Activated CD8-positive, alpha-beta memory T cell treated with anti-CD3 and anti-CD28 coated beads, Interleukin-2, amount 50 U/mL, for 1 hour (primary cell): ENCODE data around the gene KRT13.

Experiments
- DNase-seq: peaks from one replicate; pipeline ENCODE4 v3.0.0-alpha.2; 2020; ENCODE audit errors: extremely low read depth

The KRT13 gene

DNA sequence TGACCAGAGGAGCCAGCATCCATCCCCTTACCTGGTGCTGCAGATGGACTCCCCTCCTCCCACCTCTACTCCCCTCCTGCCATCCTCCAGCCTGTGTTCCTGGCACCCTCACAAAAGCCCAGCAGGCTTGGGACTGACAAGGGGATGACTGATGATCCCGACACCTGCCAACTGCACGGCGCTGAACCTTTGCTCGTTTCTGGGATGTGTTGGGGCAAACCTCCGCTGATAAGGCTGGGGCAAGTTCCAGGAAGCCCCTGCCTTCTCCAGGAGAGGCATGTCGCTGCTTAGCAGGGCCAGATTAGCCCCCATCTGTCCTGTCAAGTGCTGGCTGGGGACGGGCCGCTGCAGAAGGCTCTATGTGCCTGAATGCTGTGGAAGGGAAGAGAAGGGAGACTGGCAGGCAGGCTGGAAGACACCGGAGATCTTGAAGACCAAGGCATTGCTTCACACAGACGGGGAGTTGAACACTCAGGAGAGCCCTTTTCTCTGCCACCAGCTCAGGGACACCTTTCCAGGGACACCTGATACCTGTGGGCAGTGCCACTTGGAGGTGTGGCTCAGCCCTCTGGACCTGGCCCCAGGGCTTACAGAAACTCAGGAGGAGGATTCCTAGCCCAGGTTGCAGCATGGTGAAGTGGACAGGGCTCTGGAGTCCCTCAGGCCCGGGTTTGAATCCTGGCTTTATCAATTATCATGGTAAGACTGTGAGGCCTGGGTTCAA is 14.3 kb upstream of the KRT13 start:
- DNase-seq = no peak

DNA sequence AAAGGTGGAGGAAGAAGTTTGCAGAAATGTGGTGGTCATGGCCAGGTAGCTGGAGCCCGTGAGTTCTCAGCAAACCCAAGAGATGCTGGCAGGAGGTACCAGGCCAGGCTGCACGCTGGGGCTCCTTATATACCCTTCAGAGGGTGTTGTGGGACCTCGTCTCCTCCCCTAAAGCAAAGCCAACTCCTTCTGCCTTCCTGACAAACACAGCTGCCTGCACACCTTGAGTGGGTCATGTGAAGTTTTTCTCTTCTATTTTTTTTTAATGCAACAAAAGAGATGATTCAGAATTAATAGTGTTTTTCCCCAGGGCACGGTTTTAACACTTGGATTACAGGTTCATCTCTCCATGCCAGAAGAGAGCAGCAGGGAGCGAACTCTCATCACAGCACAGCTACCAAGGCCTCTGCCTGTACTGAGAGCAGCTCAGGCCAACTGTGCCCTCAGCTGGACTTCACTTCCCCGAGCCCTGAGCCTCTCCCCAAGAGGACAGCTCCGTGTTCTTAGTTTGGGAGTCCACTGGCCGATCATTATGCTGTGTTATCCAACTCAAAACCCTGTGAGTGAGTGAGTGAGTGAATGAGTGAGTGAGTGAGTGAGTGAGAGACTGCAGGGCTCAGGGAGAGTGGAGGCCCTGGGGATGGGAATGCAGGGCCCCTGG is 13.5 kb upstream of the KRT13 start, which contains the start of gene KRT15:
Gene KRT15 (minus strand): TSS at position 102 of the 661 bp plus-strand sequence. CDS start 63 bp downstream, at position 39.
- no peak for DNase-seq

DNA sequence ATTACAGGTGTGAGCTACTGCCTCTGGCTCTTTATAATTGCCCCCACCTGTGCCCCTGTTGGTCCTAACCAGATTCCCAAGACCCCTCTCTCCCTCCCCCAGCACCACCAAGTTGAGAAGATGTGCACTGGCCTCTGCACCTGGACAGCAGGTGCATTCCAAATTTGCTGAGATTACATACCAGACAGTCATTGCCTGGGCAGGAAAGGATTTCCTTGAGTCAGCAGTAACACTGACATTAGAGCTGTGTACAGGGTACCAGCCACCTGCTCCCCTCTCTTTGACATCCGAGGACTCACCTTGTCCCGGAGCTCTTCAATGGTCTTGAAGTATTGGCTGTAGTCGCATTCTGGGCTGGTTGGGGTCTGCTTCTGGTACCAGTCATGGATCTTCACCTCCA is 12.6 kb upstream of the KRT13 start:
- DNase-seq = no peak

DNA sequence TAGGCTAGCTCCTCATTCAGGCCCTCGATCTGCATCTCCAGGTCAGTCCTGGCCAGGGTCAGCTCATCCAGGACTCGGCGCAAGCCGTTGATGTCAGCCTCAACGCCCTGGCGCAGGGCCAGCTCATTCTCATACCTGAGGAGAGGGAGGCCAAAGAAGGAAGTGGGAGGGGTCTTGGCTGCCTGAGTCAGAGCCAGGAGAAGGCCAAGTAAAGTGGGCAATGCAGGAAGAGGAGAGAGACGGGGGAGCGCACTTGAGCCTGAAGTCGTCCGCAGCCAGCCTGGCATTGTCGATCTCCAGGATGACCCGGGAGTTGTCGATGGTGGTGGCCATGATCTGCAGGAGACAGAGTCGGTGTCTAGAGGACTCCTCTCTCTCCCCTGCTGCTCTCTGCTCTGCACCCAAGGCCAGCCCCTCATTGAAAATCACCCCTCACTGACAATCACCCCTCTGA is 11.4 kb upstream of the KRT13 start:
- no peak for DNase-seq

DNA sequence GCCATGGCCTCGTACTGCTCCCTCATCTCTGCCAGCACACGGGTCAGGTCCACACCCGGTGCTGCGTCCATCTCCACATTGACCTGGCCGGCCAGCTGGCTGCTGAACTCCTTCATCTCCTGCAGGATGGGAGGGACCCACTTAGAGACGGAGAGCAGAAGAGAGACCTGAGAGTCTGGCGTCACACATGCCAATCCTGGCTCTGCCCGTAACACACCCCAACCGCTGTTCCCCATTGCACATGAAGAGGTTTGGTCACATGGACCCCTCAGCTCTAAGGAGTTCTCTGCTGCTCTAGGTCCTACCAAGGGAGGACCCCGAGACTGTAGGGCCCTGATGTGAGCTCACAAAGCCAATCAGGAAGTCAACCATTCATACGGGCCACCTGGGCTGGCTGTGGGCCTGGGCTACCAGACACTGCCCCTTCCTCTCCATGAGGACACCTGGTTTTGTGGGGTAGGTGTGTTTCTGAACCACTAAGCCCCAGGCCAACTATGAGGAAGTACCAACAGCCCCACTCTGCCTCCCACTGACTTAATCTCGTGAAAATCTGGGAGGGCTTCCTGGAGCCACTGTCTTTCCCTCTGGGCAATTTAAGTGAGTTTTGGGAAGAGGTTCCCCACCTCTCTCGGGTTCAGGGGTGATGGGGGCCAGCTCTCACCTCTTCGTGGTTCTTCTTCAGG is 10.9 kb upstream of the KRT13 start:
- no peak for DNase-seq

DNA sequence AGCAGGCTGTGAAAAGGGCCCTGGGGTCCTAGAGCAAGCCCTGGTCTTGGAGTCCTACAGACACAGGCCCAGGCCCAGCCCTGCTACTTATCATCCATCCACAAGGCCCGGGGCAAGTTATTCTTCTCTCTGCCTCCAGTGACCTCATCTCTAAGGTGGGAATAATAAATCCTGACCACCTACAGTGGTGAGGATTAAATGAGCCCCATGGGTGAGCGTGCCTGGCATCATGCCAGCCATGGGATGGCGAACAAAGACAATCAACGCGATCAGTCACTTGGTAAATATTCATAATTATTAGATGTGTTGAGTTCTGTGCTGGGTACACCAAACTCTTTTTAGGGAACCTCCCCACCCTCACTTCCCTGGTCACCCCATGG is 7.7 kb upstream of the KRT13 start:
- no peak for DNase-seq

DNA sequence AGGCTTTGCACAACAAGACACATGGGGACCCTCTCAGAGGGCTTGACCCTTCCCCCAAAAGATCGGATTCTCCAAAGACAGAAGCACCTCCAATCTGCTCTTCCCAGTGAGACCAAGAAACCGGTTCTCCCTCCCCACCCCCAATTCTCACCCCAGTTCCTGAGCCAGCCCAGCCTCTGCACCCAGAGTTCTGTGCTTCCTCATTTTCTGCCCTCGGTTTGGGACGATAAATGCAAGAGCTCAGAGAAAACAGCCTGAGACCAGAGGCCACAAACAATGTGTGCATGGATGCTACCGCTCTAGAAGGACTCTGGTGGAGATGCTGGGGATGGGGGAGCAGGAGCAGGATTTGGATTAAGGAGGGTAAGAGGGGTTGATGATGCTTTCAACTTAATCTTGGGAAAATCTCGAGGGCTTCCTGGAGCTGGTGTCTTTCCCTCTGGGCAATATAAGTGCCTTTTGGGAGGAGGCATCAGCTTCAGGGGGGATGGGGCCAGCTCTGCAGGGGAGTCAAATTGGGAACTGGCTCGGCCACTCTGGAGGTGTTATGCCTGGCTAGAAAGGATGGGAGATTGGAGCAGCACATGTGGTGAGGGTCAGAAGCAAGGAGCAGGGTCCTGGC is 7.2 kb upstream of the KRT13 start:
- no peak for DNase-seq

DNA sequence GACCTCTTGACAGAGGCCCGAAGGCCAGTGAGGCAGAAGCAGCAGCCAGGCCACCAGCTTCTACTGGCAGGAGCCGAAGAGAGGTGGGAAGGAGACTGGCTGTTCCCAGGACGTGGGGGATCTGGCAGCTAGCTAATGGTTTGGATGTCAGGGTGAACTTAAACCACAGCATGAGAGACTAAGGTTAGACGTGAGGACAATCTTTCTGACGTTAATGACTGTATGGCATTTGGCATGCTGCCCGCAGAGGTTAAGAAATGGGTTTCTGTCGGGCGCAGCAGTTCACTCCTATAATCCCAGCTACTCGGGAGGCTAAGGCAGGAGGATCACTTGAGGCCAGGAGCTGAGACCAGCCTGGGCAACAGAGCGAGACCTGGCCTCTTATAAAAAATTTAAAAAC is 6.3 kb upstream of the KRT13 start:
- DNase-seq = no peak

DNA sequence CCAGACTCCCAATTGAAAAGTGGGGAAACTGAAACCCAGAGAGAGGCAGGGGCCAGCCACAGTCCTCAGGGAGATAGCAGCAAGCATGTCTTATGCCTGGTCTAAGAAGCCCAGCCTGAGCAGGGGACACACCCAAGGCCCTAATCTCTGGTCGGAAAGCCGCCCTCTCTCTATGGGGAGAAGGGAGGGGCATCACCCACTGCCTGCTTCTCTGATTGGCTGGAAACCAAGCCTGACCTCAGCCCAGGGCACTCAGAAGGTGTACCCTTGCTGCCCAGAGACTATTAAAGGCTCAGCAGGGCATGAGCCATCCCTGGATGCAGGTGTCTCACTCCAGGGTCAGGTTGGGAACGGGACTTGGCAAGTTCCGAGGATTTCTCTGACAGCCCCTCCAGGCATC is 5.7 kb upstream of the KRT13 start:
- no peak for DNase-seq

DNA sequence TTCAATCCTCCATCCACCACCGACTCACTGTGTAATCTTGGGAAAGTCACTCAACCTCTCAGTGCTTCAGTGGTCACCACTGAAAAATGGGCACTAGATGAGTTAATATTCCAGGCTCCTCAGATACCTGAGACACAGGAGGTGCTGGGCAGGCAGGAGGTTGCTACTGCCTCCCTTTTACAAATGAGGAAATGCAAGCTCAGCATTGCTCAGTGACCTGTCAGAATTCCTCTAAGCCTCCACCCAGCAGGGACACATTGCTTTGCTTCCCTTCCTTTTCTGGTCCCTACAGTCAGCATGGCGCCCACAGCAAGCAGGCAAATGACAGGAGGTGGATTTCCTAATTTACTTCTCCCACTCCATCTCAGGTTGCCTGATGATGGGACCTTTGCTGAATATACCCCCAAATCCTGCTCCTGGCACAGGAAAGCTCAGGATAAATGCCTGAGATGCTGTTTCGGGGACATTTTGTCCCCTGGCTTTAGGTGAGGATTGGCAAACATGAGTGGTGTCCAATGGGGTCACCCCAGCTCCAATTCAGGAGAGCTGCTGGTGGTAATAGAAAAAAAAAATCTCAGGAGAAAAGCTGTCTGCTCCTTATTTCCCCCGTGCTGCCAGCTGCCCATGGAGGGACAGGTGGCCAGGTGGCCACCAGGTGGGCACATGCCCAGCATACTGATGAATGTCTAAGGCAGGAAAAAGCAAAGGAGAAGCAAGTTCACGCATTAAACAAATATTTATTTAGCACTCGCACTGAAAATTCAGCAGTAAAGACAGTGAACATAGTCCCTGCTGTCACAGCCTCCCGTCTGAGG is 5.0 kb upstream of the KRT13 start:
- no peak for DNase-seq

DNA sequence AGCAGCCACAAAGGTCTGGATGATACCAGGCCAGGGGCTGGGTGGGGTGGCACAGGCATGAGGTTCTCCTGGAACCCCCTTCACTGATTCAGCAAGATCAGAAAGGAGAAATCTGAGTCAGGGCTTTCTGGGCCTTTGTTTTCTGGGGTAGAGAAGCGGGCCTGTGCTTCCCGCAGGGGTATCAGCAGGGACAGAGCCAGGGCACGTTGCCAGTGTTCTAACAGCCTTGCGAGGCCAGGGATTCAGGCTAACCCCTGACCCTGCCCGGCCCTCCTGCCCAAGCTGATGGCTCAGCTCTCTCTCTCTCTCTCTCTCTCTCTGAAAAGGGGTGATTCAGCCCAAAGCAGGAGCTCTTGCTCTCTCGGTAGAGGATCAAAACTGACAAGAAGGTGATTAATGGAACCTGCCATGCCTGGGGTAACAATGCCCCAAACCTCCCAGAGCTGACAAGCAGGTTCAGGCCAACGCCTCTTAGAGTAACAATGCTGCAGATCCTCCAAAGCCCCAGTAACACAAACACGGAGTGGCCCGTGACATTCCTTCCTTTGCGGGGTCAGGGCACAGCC is 2.0 kb upstream of the KRT13 start:
- DNase-seq = no peak

DNA sequence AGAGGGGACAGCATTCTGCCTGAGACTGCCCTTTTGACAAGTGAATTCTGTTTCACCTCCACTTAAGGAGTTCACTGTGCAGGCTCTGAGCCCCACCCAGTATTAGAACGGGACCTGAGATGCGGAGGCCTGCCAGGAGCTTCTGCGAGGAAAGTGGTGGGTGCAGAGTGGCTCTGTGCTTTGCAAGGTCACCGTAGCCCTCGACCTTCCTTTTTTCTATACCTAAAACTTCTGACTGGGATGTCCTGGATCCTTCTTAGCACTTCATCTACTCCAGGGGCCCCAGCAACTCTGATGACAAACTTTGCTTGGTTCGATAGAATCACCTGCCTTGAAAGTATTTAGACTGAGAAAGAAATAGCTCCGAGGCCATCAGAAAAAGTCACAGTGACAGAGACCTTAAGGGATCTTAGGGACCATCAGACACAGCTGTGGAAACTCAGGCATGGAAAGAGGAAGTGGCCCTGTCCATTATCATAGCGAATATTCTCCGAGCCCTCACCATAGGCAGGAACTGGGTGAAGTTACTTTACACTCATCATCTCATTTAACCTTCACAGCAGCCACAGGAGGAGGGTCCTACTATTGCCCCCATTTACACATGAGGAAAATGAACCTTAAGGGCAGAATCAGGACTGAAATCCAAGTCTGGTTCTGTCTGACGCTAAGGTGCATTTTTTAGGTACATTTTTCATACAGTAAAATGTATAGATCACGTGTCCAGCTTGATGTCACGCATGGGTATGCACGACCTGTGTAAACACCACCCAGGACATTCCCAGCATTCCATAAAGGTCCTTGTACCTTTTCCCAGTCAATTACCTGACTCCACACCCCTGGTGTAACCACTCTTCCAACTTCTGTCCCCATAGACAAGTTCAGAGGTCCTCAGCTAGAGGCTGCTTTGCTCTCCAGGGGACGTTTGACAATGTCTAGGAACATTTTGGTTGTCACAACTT is 676 bp upstream of the KRT13 start:
- no peak for DNase-seq

DNA sequence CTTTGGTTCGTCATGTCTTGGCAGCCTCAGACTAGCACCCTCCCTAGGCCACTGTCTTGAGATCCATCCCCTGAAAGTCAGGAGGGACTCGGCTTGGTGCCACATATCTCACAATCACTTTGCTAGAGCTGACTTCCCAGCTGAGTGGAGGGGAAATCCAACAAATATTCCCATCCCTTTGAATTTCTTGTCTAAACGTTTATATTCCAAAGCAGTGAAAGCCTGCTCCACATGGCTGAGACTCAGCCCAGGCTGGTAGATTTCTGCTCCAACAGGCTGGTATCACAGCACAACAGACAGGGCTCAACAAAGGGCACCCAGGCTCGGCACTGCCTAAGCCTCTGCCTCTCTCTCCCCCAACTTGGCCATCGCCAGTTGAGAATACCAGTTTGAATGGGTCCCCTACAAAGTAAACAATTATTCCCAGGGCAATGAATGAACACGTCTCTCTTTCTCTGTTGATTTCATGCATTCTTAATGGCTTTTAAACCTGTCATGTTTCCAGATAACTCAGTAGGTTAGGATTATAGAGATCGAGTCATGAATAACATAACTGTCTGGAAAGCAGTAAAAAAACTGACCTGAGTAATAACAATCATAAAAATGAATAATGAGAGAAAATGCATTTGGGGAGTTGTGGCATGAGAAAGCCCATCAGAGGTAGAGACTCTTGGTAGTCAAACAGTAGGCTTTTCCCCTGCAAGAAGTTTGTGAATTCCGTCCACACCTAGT is 1.0 kb downstream of the KRT13 start:
- no peak for DNase-seq

DNA sequence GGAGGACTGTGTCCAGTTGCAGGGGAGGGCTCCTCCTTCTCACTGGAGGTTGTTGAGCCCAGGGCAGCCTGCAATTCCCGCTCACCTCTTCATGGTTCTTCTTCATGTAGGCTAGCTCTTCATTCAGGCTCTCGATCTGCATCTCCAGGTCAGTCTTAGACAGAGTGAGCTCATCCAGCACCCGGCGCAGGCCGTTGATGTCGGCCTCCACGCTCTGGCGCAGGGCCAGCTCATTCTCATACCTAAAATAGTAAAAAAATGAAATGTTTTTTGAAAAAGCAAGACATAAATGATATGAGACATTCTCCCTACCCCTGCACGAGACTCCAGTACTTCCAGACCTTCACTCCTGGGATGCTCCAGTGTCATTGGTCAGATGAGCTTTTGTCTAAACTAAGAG is 2.2 kb downstream of the KRT13 start:
- no peak for DNase-seq

DNA sequence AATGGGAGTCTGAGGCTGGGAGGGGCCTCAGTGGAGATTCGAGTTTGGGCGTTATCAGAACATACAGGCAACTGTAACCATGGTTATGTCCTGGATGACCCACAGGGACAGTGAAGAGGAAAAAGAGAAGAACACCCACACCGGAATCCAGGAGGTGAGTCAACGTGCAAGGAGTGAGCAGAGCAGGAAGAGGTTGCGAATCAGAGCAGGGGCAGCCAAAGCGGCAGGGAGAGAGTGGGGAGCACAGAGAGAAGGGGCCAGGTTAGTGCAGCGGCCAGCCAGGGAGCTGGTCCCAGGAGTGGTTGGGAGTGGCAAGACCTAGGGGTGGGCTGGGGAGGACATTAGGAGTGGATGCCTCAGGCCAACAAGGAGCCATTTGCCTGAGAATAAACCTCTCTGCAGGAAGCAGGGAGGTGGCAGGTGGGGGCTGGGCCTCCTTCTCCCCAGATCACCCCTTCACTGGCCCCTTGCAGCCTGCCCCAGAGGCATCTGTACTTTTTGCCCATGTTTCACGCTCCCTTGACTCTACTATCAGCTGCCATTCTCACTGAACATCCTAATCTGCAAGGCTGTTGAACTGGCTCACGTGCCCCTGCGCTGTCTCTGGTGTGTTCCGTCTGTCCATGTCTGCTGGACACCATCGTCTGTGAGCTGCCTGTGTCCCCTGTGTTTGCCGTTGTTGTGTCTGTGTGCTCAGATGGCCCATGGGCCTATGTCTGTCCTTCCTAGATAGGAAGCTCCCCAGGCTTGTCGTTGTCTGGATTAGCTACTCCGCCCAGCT is 5.1 kb downstream of the KRT13 start:
- no peak for DNase-seq

DNA sequence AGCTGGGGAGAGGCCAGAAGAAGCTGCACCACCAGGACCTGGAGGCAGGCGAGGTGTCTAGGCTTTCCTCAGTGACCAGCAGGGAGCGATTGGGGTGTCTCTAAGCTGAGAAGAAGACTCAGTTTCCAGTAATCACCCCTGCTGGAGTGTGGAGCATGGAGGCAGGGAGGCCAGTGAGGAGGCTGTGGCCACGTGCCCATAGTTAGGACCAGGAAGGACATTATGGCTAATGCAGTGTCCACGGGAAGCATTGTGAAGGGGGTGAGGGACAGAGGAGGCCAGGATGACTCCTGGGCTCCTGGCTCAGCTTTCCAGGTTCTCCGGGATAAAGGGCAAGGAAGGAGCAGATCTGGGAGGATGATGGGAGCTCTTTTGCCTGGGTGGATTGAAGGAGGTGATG is 5.7 kb downstream of the KRT13 start:
- DNase-seq = no peak

DNA sequence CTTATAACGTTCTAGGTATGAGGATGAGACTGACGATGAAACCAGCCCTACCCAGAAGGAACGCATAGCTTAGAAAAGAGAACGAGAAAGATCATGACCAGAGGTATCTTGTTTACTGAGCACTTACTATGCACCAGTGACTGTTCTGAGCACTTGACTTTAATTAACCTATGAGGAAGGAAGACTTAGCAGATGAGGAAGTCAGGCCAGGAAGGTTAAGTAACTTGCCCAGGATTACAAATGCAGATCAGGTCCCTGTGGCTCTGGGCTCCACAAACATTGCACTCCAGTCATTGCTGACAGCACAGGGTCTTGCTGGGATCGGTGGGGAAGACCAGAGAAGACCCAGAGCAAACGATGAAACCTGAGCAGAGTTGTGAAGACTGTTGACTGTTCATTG is 7.1 kb downstream of the KRT13 start:
- no peak for DNase-seq

DNA sequence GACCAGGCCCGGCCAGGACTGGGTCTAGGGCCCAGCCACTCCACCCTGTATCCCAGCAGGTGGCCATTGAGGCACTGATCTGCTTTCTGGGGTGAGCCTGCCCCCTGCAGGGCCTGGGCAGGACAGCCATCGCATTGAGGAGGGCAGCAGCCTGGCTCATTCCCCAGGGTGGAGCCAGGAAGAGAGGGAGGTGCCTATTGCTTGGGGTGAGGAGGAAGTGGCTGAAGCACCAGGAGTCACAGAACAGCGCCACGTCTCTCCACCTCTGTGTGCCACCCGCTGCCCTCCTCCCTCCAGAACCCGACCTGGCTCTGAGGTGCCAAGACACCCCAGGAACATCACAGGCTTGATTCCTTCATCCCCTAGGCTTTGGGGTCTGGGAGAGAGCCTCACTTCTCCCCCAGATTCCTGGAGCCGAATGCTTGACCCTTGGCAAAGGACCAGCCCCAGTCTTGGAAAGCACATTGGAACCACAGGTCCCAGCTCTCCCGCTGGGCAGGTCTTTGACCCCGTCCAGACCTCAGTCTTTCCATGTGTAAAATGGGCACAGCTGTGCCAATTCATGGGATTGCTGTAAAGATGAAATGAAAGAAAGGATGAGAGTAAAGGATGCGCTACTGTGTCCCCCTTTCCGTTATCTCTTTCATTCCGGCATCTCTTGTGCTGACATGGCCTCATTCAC is 8.5 kb downstream of the KRT13 start:
- no peak for DNase-seq
